ENCODE data around the gene PPP1R17.

PPP1R17 gene

GRCh38 chr7:31702354-31702753, 15.3 kb downstream of the PPP1R17 start:
- DNase-seq = no peak

DNA sequence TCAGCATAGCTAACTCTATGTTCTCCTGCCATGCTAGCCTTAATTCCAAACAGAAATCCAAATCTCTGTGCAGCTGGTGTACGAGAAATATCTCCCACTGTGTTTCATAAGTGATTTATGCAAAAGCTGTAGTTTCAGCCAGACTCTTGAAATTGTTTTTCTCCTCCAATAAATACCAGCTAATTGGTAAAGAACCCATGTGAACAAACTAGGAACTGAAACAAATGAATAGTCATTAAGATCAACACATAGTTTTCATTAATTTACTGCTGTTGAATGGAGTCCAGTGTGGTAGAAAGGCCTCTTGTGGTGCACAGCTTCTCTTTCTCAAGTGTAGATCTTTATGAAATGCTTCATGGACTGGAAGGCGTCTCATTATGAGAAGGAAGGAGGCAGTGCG, 18.4 kb downstream of the PPP1R17 start:
- no peak for DNase-seq

DNA sequence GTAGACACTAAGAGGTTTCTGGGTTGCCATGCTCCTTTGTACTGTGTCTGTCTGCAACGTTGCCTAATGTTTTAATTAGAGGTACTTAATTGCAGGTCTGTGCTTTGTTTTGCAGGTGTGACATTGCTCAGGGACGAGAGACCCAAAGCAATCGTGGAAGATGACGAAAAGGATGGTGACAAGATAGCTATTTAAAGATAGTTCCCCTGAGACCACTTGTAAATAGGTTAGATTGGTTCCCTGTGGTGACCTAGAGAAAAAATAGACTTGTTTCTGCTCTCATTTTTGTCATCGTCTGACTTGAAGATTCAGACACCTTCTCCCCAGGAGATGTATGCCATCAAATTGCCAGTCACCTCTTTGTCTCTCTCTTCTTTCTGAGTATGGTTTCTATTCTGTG, 20.1 kb downstream of the PPP1R17 start:
- no peak for DNase-seq

GRCh38 chr7:31710171-31710570, 23.2 kb downstream of the PPP1R17 start:
- DNase-seq = peak; percentile 25 to 50

DNA sequence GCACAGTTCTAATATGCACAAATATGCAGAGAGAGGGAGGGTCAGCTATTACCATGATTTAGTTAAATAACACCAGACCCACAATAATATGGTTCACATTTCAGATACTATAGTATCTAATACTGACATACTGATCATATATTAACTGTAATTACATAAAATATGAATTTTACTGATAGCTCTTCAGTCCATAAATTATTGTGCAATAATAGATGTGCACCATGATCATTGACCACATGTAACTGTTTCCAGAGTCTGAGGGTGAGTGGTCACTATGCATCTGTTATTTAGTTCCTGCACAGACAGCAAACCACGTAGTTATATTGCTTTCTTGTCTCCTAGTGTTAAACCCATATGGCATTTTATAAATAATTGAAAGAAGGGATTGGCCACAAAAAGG, 29.3 kb downstream of the PPP1R17 start:
- DNase-seq = no peak

- peak; percentile 35 to 79 for DNase-seq
These were observed 33.4 kb downstream of the PPP1R17 start for GRCh38 chr7:31720366-31720765.

DNA sequence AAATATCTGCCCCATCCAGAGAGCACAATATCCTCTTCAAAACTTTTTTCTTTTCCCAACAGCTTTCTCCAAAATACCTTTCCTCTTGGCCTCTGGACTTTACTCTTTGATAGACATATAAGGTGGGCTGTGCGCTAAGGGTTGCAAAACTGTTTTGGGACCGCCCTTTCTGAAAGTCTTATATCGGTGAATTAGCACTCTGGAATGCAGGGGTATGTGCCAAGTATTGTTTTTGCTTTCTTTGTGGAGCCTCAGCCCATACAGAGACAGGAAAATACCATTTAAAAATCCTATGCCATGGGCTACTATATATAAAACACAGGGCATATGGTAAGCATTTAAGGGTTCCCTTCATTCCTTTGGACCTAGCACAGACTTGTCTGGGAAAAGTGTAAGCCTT, 37.7 kb downstream of the PPP1R17 start:
- DNase-seq = no peak

- no peak for DNase-seq
These were observed 42.3 kb downstream of the PPP1R17 start for GRCh38 chr7:31729195-31729804.

DNA sequence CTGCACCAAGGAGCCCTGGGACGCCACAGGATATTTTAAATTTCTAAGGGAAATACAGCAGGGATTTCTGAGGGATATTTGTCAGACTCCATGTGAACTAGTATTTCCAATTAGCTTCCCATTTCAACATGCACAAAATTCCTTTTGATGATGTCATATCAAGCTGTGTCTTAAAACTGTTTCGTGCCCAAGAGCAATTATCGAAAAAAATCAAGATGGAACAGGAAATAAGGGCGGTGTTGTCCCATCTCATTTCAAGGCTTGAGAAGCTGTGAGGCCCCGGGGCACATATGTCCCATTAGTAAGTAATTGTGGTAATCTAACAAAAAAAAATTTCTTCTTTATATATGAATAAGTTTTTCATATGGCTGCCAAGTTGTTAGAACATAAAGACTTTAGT, 47.4 kb downstream of the PPP1R17 start:
- no peak for DNase-seq

GRCh38 chr7:31735991-31736982, 49.3 kb downstream of the PPP1R17 start:
- DNase-seq = peak; percentile 82 to 85

DNA sequence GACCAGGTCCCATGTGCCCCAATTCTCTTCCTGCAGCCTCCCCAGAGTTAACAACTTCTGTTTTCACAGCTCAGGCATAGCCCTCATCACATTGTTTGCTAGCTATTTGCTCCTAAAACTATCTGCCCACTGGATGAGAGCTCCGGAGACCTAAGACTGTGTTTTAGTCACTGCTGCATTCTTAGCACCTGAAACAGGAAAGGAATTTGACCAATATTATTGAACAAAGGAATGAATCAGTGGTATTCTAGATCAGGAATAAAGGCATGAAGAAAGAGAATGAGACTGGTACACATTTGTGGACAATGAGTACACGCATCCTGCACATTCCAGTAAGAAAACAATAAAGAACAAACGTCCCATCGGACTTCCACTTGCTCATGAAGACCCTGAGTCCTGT, 54.8 kb downstream of the PPP1R17 start:
- DNase-seq = no peak

- peak; percentile 77 for DNase-seq
These were observed 57.4 kb downstream of the PPP1R17 start for GRCh38 chr7:31744294-31744874.

- DNase-seq = no peak
These were observed 60.5 kb downstream of the PPP1R17 start for GRCh38 chr7:31747553-31747952.

- DNase-seq = no peak
These were observed 61.1 kb downstream of the PPP1R17 start for GRCh38 chr7:31748084-31748483.

GRCh38 chr7:31751726-31752125, 64.7 kb downstream of the PPP1R17 start:
- no peak for DNase-seq

Measured in NCI-H2081 (cell line).